Activated naive CD8-positive, alpha-beta T cell treated with anti-CD3 and anti-CD28 coated beads, Interleukin-2, amount 50 U/mL, for 24 hours (primary cell): ENCODE data around the gene SYVN1.
"Not testable (repeated sequence)": the region's sequence is repeated elsewhere in the genome, so short reads cannot be mapped to it uniquely, and the experiment has no call there.

Source experiments
- ATAC-seq: fragments of 150-1000 bp; cut with Tn5 transposase; one replicate; pipeline ENCODE4 v1.10.0; 2021
- DNase-seq: peaks from one replicate; pipeline ENCODE4 v3.0.0; 2021
- H3K27ac Mint-ChIP-seq: one replicate; pipeline ENCODE4 v1.8.0; 2021; ENCODE audit warnings: mild to moderate bottlenecking, mixed read lengths
- H3K27me3 Mint-ChIP-seq: one replicate; pipeline ENCODE4 v1.8.0; 2021; ENCODE audit warnings: mixed read lengths
- H3K36me3 Mint-ChIP-seq: one replicate; pipeline ENCODE4 v1.8.0; 2021; ENCODE audit warnings: low read depth, mixed read lengths
- H3K4me1 Mint-ChIP-seq: one replicate; pipeline ENCODE4 v1.8.0; 2021; ENCODE audit warnings: mixed read lengths
- H3K4me3 Mint-ChIP-seq: one replicate; pipeline ENCODE4 v1.8.0; 2021; ENCODE audit warnings: mild to moderate bottlenecking, moderate library complexity, mixed read lengths
- H3K9me3 Mint-ChIP-seq: one replicate; pipeline ENCODE4 v1.8.0; 2021; ENCODE audit warnings: mixed read lengths

Gene SYVN1

DNA sequence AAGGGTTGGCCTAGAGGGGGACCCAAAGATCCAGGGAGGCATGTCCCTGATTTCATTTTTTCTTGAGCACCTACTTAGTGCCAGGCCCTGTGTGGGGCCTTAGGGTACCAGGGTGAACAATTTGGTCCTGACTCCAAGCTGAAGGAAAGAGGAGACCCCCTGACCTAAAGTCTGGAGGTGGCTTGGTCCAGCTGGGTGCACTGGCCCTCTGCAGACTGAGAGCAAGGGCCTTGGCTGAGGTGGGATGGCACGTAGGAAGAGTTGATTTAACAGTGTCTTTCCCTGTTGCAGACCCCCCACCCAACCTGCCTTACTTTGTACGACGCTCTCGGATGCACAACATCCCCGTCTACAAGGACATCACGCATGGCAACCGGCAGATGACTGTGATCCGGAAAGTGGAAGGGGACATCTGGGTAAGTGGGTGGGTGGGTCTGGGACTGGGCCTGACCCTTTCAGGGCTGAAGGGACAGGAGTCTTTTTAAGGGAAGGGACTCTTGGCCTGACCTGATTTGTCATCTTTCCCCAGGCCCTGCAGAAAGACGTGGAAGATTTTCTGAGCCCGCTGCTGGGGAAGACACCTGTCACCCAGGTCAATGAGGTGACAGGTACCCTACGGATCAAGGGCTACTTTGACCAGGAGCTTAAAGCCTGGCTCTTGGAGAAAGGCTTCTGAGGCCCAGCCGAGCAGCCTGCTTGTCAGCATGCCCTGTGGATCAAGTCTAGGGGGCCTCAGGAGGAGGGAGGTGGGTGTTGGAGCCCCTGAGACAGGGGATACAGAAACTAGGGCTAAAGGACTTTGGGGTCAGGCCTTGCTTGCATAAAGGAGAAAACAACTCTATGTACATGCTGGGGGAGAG lies 8.9 kb downstream of the SYVN1 start:
- H3K27ac Mint-ChIP-seq, result no peak overlapping the region

DNA sequence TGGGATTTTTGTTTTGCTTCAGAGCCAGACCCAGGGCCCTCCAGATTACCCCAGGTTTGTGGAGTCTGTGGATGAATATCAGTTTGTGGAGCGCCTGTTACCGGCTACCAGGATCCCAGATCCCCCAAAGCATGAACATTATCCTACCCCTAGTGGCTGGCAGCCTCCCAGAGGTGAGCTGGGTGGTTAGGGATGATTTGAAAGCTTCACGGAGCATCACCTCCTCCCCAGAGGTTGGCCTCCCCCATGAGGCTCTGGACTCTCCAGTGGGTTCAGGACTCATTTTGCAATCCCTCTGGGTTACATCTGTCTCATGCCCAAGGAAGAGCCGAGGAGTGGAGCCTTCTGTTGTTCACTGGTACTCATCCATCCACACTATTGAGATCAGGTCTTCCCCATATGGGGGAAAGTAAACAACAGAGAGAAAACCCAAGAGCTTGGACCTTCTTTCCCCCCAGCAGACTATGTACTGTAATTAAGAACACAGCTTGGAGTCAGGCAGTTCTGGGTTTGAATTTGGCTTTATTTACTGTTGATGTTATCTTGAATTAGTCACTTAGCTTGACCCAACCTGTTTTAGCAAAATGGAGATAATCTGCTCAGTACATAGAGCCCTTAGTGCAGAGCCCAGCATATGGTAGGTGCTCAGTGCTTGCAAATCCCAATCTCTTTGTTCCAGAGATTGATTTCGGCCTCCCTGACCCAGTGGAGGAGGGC lies 9.7 kb downstream of the SYVN1 start:
- no peak for ATAC-seq
- Mint-ChIP-seq H3K27ac (peak overlapping the region; percentile 62), H3K9me3 (no peaks in the 10 kb centered on the region), H3K4me1 (peaks cover 45% of the 10 kb centered on the region), H3K36me3 (peaks cover 51% of the 10 kb centered on the region), H3K4me3 (peak overlapping the region; percentile 60), H3K27me3 (no peaks in the 10 kb centered on the region)
- no peak for DNase-seq

More for the DNA sequence above, 8.9 kb downstream of the SYVN1 start:
- Mint-ChIP-seq H3K9me3 (no peaks in the 10 kb centered on the region), H3K27me3 (no peaks in the 10 kb centered on the region), H3K4me1 (peaks cover 37% of the 10 kb centered on the region), H3K36me3 (peaks cover 43% of the 10 kb centered on the region), H3K4me3 (no peak overlapping the region)
- no peak for ATAC-seq
- no peak for DNase-seq

DNA sequence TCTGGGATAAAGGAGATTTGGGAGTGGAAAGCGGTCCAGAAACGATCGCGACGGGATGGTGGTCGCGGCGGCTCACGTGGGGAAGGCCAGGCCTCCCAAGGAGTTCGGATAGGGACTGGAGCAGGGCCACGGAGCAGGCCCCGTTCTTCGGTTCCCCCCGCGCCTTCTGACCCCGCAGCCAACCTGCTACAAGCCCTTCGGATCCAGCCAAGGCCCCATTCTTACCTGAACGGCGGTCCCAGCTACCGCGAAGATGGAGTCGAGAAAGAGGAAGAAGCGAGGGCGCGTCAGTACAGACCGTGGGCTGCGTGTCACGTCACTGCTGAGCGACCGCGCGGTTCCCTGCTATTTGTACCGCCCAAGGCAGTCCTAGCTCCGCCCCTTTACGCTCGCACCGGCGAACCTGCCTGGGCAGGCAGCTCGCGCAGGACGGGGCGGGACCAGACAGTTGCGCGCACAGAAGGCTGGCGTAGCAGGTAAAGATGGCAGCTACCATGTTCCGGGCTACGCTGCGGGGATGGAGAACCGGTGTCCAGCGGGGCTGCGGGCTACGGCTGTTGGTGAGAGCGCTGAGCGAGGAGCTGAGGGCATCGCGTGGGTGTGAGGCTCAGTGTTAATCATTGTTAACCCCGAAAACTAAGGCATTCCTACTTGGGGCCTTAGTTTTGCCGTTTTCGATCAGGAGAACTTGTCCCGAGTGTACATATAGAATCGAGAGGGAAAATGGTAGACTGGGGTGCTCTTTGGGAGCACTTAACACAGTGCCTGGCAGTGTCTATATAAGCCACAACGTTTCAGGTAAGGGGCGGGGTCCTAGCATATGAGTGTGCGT lies 12.2 kb downstream of the SYVN1 start, which contains the start of the genes FAU and MRPL49:
FAU (minus strand) TSS at position 270 of the 832 bp plus-strand sequence. CDS start 321 bp downstream, outside the sequence.
MRPL49 (plus strand) TSS at position 457 of the 832 bp plus-strand sequence; CDS start at position 483, 26 bp downstream.
- ATAC-seq (peak; percentile 88), DNase-seq (peak; percentile 99)
- Mint-ChIP-seq H3K4me1 (peaks cover 67% of the 10 kb centered on the region), H3K27me3 (no peaks in the 10 kb centered on the region), H3K4me3 (peak within 1 kb of the TSS; percentile 100), H3K27ac (peak within 1 kb of the TSS; percentile 98), H3K9me3 (no peaks in the 10 kb centered on the region), H3K36me3 (peaks cover 63% of the 10 kb centered on the region)

DNA sequence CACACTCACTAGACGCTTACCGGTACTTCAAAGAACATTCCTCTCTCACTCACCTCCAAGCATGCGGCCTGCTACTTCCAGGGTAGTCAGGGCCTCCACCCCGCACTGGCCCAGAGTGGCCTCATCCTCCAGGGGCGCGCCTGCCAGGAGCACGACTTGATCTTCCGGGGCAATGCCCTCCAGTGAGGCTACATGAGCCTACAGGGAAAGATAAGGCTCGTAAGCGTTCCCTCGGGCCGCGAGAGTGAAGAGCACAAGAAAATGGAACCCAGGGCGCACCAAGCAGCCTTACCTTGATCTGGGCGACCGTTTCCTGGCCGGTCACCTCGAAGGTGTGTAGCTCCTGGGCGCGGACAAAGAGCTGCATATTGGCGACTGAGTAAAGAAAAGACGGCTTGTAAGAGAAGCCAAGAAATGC lies 12.9 kb downstream of the SYVN1 start:
- no peaks in the 10 kb centered on the region for H3K27me3 Mint-ChIP-seq
- H3K9me3 Mint-ChIP-seq, result no peaks in the 10 kb centered on the region
- peaks cover 62% of the 10 kb centered on the region for H3K36me3 Mint-ChIP-seq
- H3K4me1 Mint-ChIP-seq, result peaks cover 69% of the 10 kb centered on the region
- ATAC-seq (no peak), DNase-seq (peak; percentile 32)
- H3K4me3 Mint-ChIP-seq, result peak overlapping the region; percentile 100
- peak overlapping the region; percentile 98 for H3K27ac Mint-ChIP-seq

DNA sequence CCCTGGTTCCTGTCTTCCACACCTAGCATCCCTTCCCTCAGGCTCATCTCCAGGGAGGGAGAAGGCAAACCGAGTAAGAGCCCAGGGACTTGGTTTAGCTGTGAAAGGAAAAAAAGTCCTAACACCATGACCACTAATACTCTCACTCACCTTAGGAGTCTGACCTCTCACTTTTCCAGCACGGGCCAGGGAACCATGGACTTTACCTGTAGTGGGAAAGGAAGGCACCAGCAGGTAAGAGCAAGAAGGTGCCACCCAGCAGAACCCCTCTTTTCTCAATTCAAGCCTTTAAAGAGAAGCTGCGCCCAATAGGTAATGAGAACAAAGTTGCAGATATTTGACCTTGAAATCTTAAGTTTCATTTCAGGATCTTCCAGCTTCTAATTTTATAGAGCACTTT lies 13.5 kb downstream of the SYVN1 start:
- DNase-seq (no peak), ATAC-seq (no peak)
- Mint-ChIP-seq H3K9me3 (no peaks in the 10 kb centered on the region), H3K4me1 (peaks cover 73% of the 10 kb centered on the region), H3K27ac (peak overlapping the region; percentile 98), H3K27me3 (no peaks in the 10 kb centered on the region), H3K36me3 (peaks cover 62% of the 10 kb centered on the region), H3K4me3 (peak overlapping the region; percentile 100)

DNA sequence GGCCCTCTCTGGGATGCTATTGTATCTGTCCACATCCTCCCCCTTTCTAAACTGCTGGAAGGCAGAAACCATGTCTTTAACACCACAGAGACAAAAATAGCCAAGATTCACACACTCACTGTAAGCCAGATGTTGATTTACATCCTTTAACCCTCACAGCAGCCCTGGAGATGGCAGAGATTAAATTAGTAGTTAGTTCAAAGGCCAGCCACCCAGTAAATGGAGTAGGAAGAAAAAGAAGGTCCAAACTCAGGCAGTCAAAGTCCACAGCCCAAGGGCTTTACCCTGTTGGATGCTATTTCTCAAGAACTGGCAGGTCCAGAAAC lies 14.7 kb downstream of the SYVN1 start:
- H3K9me3 Mint-ChIP-seq, result no peaks in the 10 kb centered on the region
- no peak for ATAC-seq
- peak overlapping the region; percentile 98 for H3K27ac Mint-ChIP-seq

DNA sequence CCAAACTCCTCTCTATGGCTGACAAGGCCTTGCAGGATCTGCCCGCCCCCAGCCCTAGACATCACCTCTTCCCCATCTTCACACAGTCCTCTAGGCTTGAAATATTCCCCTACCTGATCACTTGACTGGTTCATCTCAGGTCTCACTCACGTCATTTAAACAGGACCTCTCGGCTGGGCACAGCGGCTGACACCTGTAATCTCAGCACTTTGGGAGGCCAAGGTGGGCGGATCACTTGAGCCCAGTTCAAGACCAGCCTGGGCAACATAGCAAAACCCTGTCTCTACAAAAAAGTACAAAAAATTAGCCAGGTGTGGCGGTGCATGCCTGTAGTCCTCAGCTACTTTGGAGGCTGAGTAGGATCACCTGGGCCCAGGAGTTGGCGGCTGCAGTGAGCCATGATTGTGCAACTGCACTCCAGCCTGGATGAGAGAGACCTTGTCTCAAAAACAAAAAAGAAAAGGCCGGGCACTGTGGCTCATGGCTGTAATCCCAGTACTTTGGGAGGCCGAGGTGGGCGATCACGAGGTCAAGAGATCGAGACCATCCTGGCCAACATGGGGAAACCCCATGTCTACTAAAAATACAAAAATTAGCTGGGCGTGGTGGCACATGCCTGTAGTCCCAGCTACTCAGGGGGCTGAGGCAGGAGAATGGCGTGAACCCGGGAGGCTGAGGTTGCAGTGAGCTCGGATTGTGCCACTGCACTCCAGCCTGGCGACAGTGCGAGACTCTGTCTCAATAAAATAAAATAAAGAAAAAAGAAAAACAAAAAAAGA lies 15.2 kb downstream of the SYVN1 start:
- DNase-seq, H3K27me3 Mint-ChIP-seq, H3K9me3 Mint-ChIP-seq, ATAC-seq: not testable (repeated sequence)
- peak overlapping the region; percentile 18 for H3K4me3 Mint-ChIP-seq
- peak overlapping the region; percentile 98 for H3K27ac Mint-ChIP-seq
- H3K36me3 Mint-ChIP-seq, result peaks cover 57% of the 10 kb centered on the region
- H3K4me1 Mint-ChIP-seq, result peaks cover 77% of the 10 kb centered on the region

More for the DNA sequence above, 14.7 kb downstream of the SYVN1 start:
- no peak for DNase-seq
- H3K4me1 Mint-ChIP-seq, result peaks cover 79% of the 10 kb centered on the region
- H3K4me3 Mint-ChIP-seq, result peak overlapping the region; percentile 100
- H3K36me3 Mint-ChIP-seq, result peaks cover 62% of the 10 kb centered on the region
- H3K27me3 Mint-ChIP-seq, result no peaks in the 10 kb centered on the region

DNA sequence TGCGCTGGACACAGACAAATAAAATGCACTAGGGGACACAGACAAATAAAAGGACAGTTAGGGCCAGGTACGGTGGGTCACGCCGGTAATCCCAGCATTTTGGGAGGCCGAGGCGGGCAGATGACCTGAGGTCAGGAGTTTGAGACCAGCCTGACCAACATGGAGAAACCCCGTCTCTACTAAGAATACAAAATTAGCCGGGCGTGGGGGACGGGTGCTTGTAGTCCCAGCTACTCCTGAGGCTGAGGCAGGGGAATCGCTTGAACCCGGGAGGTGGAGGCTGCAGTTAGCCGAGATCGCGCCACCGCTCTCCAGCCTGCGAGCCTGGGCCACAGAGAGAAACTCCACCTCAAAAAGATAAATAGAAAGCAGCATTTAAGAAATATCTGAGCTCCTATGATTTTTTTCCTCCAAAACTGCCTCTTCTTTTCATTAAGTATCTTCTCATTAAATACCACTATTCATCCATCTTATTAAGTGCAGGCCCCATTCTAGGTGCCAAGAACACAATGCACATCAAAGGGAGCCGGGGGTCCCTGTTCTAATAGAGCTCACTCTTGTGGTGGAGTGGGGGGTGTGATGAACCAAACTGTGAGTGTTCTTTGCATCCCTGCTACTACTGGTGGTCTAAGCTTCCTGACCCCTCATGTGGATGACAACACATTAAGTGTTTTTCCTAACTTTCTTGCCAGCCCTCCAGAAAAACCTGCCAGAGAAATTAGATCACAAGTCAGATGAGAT lies 16.1 kb downstream of the SYVN1 start:
- H3K4me1 Mint-ChIP-seq, result peaks cover 77% of the 10 kb centered on the region
- no peaks in the 10 kb centered on the region for H3K9me3 Mint-ChIP-seq
- peaks cover 56% of the 10 kb centered on the region for H3K36me3 Mint-ChIP-seq
- peak overlapping the region; percentile 86 for H3K4me3 Mint-ChIP-seq
- no peak for DNase-seq
- no peak for ATAC-seq
- H3K27ac Mint-ChIP-seq, result peak overlapping the region; percentile 89
- H3K27me3 Mint-ChIP-seq, result no peaks in the 10 kb centered on the region

DNA sequence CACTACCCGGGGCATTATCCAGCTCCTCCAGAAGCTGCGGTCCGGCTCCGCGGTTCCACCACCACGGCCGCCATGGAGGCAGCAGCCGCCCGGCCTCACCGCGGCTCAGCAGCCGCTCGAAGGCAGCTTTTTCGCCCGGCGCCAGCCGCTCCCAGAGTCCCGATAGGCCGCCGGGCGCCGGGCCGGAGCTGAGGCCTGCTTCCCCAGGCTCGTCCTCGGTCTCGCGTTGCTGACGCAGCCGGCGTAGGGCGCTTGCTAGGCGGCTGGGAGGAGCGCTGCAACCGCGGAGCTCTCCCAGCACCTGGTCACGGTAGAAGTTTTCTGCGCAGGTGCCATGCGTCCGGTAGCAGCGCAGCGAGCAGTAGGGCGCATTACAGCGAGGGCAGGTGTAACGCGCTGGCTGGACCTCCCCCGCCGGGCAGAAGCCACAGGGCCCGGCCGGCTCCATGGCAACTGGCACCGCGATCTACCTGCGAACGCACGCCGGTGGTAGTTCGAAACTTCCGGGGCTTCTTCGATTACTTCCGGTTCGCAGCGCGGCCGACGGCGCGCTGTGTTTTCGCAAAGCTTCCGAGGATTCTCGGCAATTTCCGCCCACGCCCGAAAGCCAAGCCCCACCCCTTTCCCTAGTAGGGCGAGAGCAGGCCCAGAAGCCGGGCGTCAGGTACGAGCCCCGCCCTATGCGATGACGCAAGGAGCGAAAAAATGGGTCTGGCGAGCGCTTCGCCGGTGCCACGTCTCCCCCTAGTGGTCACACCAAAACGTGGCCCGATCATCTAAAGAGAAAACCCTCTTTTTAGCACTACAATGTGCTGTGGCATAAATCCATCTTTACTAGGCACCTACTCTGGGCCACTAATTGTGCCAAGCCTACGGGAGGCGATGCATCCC lies 16.9 kb downstream of the SYVN1 start, which contains the start of gene ZNHIT2:
ZNHIT2 (minus strand) TSS at position 496 of the 891 bp plus-strand sequence; CDS start at position 448, 48 bp downstream.
- H3K27me3 Mint-ChIP-seq, result no peaks in the 10 kb centered on the region
- peak within 1 kb of the TSS; percentile 86 for H3K4me3 Mint-ChIP-seq
- peak within 1 kb of the TSS; percentile 95 for H3K27ac Mint-ChIP-seq
- DNase-seq (peak; percentile 100), ATAC-seq (peak; percentile 51)
- H3K36me3 Mint-ChIP-seq, result peaks cover 56% of the 10 kb centered on the region
- peaks cover 76% of the 10 kb centered on the region for H3K4me1 Mint-ChIP-seq
- H3K9me3 Mint-ChIP-seq, result no peaks in the 10 kb centered on the region

DNA sequence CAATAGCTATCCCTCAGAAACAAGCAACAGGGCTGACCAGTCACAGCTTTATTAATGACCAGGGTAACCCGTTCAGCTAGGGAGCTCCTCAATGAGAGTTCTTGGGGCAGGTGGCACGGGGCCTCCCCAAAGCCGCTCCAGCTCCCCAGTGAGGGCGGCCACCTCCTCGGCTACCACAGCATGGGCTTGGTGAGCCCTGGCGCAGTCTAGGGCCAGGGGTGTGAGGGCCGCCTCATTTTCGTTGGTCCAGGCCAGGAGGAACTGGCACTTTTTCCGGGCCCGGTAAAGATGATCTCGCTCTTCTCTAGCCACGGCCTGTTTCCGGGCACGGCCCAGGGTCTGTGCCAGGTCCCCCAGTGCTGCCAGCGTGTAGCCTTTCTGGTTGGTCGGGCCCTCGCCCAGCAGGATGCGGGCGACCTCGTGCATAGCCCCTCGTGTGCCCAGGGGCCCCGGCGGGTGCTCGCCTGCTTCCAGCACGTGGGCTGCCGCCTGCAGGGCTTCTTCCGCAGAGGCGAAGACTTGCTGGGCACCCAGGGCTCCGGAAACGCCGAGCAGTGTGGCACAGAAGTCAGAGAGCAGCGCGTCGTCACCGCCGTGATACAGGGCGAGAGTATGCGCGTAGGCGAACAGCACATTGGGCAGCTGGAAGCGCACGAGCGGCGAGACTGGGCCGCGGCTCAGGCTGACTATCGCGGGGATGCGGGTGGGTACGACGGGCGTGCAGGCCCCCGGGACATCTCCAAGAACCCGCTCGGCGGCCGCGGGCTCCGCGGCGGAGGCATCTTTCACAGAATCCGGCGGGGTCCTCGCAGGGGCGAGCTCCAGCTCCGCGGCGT lies 17.7 kb downstream of the SYVN1 start:
- ATAC-seq (peak; percentile 16), DNase-seq (peak; percentile 69)
- H3K4me3 Mint-ChIP-seq, result peak overlapping the region; percentile 86
- peaks cover 48% of the 10 kb centered on the region for H3K36me3 Mint-ChIP-seq
- peak overlapping the region; percentile 95 for H3K27ac Mint-ChIP-seq
- H3K27me3 Mint-ChIP-seq, result no peaks in the 10 kb centered on the region
- H3K4me1 Mint-ChIP-seq, result peaks cover 76% of the 10 kb centered on the region
- no peaks in the 10 kb centered on the region for H3K9me3 Mint-ChIP-seq

DNA sequence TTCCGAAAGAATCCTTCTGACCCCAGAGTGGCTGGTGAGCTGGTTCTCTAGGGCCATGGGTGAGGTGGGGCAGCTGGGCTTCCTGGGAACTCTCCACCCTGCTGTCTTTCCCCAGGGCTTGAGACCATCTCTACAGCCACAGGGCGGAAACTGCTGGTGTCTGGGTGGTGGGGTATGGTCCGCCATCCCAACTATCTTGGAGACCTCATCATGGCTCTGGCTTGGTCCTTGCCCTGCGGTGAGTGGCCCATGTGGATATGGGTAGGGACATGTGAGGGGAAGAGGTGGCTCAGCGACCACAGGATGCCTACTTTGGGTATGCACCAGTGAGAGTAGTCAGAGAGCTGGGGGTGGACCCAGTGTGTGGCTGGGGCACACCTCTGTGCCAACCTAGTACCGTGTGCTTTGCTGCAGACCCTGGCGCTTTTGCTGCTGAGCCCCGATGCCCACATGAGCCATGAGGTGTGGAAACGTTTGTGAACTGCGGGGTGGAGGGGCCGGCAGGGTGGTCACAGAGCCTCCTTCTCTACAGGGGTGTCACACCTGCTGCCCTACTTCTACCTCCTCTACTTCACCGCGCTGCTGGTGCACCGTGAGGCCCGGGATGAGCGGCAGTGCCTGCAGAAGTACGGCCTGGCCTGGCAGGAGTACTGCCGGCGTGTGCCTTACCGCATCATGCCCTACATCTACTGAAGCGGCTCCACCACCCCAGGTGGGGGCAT lies 18.8 kb downstream of the SYVN1 start:
- peak overlapping the region; percentile 95 for H3K27ac Mint-ChIP-seq
- peak overlapping the region; percentile 86 for H3K4me3 Mint-ChIP-seq
- H3K4me1 Mint-ChIP-seq, result peaks cover 73% of the 10 kb centered on the region
- peaks cover 37% of the 10 kb centered on the region for H3K36me3 Mint-ChIP-seq
- H3K27me3 Mint-ChIP-seq, result no peaks in the 10 kb centered on the region
- DNase-seq (no peak), ATAC-seq (no peak)
- no peaks in the 10 kb centered on the region for H3K9me3 Mint-ChIP-seq
